Measurements from ENCODE around the gene ZNF841. TPM values are rescaled to one million over a fixed set of nuclear protein-coding genes. Genes with fewer than 3 reads are reported as not detected.

The ZNF841 gene
- total and polyA plus RNA-seq, 9 of the 15 experiments (the other 6 are each of a cell fraction or from before 2014, with no cell fraction given), result 3.1 to 17.1 (median 11.0) TPM

DNA sequence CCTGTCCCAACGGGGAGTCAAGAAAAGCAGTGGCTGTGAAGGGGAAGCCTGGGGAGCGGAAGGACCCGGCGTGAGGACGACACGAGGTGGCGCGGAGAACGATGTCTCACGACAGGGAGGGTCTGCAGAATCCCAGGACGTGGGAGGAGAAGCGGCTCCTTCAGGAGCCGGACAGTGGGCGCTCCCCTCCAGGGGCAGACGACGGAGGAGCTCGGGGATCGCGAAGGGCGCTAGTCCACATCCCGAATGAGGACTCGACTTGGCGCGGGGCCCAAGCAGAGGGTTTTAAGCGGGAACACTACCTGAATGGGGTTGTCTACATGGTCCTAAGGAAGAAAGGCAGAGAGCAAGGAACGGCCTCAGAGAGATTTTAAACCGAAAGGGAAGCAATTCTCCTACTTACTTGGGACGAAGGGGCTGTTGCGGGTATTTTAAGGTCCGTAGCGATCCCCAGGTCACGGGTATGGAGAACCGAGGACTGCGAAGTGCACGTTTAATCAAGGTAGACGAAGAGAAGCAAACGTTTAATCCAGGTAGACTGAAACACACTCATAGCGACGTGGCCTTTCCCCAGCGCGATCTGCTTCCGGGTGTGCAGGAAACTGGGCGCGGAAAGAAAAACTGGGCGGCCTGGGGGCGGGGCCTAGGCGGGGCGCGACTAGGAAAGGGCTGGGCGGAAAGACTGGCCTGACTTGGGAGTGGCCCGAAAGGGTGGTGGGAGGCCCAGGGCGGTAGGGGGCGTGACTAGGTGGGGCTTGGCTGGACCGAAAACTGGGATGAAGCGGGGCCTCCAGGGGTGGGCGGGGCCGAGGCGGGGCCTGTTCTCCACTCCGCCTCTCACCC, at the start of gene ZNF841 (continued):
- no peak for TF ChIP-seq ZNF165 (CRISPR knock-in tag; IDR thresholded peaks at IDR 0.05; ENCODE audit: borderline replicate concordance)
- TF ChIP-seq, protein P1, sequence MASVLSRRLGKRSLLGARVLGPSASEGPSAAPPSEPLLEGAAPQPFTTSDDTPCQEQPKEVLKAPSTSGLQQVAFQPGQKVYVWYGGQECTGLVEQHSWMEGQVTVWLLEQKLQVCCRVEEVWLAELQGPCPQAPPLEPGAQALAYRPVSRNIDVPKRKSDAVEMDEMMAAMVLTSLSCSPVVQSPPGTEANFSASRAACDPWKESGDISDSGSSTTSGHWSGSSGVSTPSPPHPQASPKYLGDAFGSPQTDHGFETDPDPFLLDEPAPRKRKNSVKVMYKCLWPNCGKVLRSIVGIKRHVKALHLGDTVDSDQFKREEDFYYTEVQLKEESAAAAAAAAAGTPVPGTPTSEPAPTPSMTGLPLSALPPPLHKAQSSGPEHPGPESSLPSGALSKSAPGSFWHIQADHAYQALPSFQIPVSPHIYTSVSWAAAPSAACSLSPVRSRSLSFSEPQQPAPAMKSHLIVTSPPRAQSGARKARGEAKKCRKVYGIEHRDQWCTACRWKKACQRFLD (CRISPR knock-in tag; IDR thresholded peaks at IDR 0.05), result no peak
- TF ChIP-seq, protein P2, sequence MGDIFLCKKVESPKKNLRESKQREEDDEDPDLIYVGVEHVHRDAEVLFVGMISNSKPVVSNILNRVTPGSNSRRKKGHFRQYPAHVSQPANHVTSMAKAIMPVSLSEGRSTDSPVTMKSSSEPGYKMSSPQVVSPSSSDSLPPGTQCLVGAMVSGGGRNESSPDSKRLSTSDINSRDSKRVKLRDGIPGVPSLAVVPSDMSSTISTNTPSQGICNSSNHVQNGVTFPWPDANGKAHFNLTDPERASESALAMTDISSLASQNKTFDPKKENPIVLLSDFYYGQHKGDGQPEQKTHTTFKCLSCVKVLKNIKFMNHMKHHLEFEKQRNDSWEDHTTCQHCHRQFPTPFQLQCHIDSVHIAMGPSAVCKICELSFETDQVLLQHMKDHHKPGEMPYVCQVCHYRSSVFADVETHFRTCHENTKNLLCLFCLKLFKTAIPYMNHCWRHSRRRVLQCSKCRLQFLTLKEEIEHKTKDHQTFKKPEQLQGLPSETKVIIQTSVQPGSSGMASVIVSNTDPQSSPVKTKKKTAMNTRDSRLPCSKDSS (IDR thresholded peaks at IDR 0.05; ENCODE audit: low read depth, partially characterized antibody), result no peak
- no peak; the same call in 1 of the 2 replicates for TF ChIP-seq NFRKB (IDR thresholded peaks at IDR 0.05; ENCODE audit: low read depth)
- TF ChIP-seq MED1 (CRISPR knock-in tag; IDR thresholded peaks at IDR 0.05; ENCODE audit: borderline replicate concordance), result no peak
- TF ChIP-seq, protein P3, sequence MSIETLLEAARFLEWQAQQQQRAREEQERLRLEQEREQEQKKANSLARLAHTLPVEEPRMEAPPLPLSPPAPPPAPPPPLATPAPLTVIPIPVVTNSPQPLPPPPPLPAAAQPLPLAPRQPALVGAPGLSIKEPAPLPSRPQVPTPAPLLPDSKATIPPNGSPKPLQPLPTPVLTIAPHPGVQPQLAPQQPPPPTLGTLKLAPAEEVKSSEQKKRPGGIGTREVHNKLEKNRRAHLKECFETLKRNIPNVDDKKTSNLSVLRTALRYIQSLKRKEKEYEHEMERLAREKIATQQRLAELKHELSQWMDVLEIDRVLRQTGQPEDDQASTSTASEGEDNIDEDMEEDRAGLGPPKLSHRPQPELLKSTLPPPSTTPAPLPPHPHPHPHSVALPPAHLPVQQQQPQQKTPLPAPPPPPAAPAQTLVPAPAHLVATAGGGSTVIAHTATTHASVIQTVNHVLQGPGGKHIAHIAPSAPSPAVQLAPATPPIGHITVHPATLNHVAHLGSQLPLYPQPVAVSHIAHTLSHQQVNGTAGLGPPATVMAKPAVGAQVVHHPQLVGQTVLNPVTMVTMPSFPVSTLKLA (conservative IDR thresholded peaks at IDR 0.05), result peak; percentile 50 to 75; a peak in 2 of 4 replicates
- TF ChIP-seq ZFP30 (CRISPR knock-in tag; IDR thresholded peaks at IDR 0.05; ENCODE audit: borderline replicate concordance), result no peak
- TF ChIP-seq SUPT5H (IDR thresholded peaks at IDR 0.05), result peak; percentile 86
- TF ChIP-seq, protein P4, sequence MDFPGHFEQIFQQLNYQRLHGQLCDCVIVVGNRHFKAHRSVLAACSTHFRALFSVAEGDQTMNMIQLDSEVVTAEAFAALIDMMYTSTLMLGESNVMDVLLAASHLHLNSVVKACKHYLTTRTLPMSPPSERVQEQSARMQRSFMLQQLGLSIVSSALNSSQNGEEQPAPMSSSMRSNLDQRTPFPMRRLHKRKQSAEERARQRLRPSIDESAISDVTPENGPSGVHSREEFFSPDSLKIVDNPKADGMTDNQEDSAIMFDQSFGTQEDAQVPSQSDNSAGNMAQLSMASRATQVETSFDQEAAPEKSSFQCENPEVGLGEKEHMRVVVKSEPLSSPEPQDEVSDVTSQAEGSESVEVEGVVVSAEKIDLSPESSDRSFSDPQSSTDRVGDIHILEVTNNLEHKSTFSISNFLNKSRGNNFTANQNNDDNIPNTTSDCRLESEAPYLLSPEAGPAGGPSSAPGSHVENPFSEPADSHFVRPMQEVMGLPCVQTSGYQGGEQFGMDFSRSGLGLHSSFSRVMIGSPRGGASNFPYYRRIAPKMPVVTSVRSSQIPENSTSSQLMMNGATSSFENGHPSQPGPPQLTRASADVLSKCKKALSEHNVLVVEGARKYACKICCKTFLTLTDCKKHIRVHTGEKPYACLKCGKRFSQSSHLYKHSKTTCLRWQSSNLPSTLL (IDR thresholded peaks at IDR 0.05), result no peak
- TF ChIP-seq SRSF9 (IDR thresholded peaks at IDR 0.05; ENCODE audit: borderline replicate concordance, low read depth, low read length), result no peak
- no peak for TF ChIP-seq EZH2 (IDR thresholded peaks at IDR 0.05; ENCODE audit: borderline replicate concordance, low read depth, low read length)
- TF ChIP-seq BDP1 (IDR thresholded peaks at IDR 0.05; ENCODE audit: insufficient read depth, insufficient read length), result no peak
- TF ChIP-seq HDAC3 (IDR thresholded peaks at IDR 0.05; ENCODE audit: borderline replicate concordance, partially characterized antibody), result no peak
- TF ChIP-seq ZNF133 (CRISPR knock-in tag; IDR thresholded peaks at IDR 0.05), result no peak
- TF ChIP-seq, protein P5, sequence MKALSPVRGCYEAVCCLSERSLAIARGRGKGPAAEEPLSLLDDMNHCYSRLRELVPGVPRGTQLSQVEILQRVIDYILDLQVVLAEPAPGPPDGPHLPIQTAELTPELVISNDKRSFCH (CRISPR knock-in tag; IDR thresholded peaks at IDR 0.05), result no peak
- TF ChIP-seq, protein P5 (tag; IDR thresholded peaks at IDR 0.05), result no peak
- no peak for TF ChIP-seq SPI1 (IDR thresholded peaks at IDR 0.05; ENCODE audit: borderline replicate concordance, low read depth, low read length)
- no peak for TF ChIP-seq BRD4 (IDR thresholded peaks at IDR 0.05)
- no peak for TF ChIP-seq HDAC8 (tag; IDR thresholded peaks at IDR 0.05)
- no peak for TF ChIP-seq RBM25 (IDR thresholded peaks at IDR 0.05; ENCODE audit: low read depth, low read length, severe bottlenecking)
